ENCODE data around the gene C22orf39. TPM values are rescaled to one million over a fixed set of nuclear protein-coding genes. Genes with fewer than 3 reads are reported as not detected.
"Not testable (repeated sequence)": the region's sequence is repeated elsewhere in the genome, so short reads cannot be mapped to it uniquely, and the experiment has no call there.

The C22orf39 gene
- polyA plus RNA-seq, 4 donors: 42.0 to 47.7 (median 45.6) TPM

DNA sequence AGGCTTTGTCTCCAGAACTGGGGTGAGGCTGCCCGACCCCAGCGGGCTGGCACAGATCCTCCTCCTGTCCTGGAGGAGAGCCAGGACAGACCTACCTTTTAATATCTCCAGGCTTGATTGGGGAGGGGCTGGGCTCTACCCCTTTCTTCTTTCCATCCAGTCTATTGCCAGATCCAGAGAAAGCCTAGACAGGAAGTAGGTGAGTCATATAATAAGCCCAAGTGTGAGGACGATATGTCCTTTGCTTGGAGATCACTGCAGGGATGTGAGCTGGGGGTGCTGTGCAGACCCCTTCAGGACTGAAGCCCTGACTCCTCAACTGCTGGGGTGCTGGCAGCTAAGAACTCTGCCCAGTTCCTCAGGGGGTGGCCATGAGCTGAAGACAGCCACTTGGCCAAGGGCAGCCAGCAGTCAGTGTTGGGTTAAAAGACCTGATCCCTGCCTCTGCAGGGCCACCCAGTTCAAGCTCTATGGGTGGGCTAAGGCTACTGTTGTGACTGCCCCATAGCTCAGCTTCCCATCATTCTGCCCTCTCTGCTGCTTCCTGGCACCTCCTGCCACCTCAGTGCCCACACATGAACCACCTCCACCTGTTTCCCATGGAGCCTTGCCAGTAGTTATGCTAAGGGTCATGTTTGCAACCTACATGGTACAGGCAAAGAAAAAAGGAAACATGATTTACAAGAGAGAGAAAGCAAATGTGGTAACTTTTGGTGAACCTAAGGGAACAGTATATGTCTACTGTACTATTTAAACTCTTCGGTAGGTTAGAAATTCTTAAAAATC lies 8.3 kb upstream of the C22orf39 start:
- DNase-seq (ENCODE audit: low read depth in 4 of 4, low spot score in 2 of 4): no peak

DNA sequence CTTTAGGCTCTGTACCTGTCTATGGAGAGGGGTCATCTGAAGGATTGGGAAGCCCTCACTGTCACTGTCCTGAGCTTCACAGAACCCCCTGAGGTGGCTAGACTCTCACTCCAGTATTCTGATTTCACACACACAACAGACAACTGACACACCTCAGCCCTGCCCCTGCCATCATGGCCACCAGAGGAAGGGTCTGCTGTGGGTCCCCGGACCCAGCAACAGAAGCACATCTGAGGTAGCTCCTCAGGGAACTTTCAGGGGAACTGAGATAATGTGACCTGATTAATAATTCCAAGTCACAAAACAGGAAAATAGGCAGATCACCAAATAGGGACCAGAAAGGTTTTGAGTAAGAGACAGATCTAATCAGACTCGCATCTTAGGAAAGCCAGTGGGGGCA lies 7.5 kb upstream of the C22orf39 start:
- DNase-seq (ENCODE audit: low read depth in 4 of 4, low spot score in 2 of 4): no peak

DNA sequence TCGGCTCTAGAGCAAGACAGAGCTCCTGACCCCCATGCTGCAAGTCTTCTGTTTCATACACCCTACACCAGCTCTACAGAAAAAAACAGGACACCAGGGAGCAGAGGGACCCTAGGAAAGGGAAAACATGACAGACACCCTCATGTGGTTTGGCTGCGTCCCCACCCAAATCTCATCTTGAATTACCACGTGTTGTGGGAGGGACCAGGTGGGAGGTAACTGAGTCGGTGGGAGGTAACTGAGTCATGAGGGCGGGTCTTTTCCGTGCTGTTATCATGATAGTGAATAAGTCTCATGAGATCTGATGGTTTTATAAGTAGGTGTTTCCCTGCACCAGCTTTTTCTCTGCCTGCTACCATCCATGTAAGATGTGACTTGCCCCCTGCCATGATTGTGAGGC lies 6.6 kb upstream of the C22orf39 start:
- DNase-seq (ENCODE audit: low read depth in 4 of 4, low spot score in 2 of 4): no peak

DNA sequence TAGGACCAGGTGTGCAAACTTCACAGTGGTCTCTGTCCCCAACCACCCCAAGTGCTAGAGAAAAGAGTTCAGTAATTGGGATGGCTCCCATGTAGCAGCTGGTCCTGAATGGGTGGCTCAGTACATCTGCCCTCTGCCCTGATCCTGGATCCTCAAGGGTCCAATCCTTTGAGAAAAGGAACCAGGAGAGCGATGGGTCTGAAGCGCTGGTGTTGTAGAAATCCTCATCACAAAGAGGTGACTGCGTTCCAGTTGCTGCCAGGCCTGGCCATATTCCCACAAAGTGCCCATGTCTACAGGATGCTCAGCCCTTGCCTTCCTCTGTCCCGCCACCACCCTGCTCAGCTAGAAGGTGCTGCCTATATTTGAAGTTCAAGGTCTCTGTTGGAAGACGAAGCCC lies 6.2 kb upstream of the C22orf39 start:
- DNase-seq (ENCODE audit: low read depth in 4 of 4, low spot score in 2 of 4): no peak

DNA sequence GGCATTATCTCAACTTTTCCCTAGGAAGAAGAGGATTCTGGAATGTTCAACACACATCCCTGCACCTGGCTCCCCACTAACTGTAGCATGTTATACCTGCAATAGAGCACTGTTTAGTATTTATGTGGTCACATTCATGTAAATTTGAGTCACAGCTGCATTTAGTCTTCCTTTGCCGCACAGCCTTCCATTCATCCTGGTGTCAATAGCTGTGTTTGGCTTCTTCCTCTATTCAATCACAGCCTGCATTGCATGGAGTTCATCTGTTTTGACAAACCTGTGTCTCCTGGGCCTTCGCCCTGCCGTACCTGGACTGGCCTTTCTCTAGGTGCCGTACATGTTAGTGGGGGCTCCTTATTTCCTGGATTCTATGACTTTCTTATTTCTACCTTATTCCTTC lies 4.1 kb upstream of the C22orf39 start:
- no peak for DNase-seq (ENCODE audit: low read depth in 4 of 4, low spot score in 2 of 4)

DNA sequence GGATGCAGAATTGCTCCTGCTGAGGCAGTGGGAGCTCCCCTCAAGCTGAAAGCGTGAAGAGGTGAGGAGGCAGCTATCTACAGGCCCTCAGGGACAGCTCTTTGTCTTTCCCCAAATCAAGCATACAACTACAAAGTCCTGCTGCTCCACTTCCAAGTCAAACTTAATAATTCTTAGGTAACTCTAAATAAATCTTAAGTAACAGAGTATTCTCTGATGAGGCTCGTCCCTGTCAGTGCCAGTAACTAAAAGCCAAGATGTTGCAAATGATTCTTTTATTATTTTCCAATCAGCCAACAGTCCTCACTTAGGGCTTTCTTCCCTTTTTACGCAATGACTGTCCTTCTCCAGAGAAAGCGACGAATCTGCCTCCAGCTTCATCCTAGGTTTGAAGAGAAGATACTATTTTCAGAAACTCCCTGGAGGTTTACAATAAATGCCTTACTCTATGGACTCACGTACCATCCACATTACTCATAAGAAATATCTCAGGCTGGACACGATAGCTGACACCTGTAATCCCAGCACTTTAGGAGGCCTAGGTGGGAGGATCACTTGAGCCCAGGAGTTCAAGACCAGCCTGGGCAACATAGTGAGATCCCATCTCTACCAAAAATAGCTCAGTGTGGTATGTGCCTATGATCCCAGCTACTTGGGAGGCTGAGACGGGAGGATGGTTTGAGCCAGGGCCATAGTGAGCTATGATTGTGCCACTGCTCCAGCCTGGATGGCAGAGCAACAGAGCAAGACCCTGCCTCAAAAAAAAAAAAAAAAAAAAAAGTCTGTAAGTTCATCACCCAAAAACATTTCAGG lies 3.1 kb upstream of the C22orf39 start:
- DNase-seq (ENCODE audit: low read depth in 4 of 4, low spot score in 2 of 4): no peak

DNA sequence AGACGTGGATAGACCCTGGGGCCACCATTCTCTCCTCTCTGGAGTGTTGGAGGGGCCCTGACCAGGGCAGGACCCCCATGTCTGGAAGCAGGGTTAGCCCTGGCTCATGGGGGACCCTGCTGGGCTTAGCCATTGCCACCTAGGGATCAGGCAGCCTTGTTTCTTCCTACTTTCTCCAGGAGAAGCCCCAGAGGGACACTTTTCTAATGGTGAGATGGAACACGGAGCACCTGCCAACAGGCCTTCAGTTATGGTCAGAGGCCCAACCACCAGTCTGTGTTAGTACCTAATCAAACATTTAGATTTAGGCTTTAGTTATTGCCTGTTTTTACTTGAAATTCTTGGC lies 1.9 kb upstream of the C22orf39 start:
- DNase-seq (ENCODE audit: low read depth in 4 of 4, low spot score in 2 of 4): no peak

DNA sequence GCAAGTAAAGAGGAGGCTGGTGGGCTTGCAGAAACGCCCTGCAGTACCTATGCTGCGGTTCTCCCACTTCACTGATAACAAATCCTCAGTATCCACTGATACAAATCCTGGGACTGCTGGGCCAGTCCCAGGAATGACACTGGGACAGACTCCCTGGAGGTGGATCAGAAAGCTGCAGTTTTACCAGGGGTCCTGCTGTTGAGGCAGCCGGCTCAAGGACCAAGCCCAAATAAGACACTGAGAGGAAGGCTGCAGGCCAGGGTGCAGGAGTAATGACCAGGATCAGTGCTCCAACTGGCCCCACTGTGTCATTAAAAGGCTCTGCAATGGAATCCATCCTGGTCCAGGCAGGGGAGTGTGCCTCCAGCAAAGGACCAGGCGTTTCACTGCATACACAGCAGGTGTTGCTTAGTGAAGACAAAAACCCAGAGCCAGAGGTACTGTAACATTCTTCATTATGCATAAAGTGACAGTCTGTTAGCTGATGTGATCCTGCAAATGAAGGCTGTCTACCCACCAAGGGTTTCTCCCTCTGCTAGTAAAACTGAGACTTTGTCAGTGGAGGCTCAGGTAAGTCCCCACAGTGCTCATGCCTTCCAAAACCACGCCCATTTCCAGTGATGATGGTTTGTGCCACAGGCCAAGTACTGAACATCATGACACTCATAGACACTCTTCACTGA lies 1.4 kb upstream of the C22orf39 start:
- DNase-seq (ENCODE audit: low read depth in 4 of 4, low spot score in 2 of 4): no peak

DNA sequence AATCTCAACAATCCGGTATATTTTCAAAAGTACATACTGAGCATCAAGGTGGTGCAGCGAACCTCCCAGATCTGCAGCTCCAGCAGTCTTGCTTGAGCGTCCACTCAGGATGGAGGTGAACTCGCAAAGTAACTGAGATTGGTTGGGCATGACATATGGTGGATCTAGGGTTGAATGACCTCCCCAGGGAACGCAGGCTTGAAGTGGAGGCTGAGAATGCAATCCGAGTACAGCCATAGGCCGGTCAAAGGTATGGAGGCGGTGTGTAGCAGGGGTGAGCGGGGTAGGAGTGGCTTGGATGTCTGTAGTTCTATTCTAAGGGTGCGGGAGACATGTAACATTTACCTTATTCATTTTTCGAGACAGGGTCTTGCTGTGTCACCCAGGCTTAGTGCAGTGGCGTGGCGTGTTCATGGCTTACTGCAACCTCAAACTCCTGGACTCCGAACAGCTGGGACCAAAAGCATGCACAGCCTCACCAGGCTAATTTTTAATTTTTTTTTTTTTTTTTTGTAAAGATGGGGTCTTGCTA lies 631 bp upstream of the C22orf39 start:
- DNase-seq (ENCODE audit: low read depth in 4 of 4, low spot score in 2 of 4): peak in 1 of 4 donors; percentile 31

DNA sequence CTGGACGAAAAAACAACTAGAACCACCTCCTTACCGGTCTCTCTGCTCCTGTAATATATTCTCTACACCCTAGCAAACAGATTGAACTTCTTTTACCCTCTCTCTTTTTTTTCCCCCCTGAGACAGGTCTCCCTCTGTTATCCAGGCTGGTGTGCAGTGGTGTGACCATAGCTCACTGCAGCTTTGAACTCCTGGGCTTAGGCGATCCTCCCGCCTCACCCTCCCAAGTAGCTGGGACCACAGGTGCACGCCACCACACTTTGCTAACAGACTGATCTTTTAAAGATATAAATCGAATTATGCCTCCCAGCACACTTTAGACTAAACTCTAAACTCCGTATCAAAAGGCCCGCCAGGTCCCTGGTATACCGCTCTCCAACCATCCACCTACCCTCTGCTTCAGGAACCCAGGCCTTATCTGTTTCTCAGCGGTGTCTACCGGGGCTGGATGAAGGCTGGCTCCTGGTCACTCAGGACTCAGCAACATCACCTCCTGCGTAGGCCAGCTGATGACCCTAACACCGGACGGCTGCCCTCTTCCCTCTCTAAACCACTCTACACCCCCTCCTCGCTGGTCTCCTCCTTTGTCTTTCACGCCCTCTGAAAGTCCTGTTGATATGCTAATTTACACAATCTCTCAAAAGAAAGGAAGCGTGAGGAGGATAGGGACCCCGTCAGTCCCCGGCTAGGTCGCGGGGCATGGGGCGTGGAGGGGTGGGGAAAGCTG lies 745 bp downstream of the C22orf39 start:
- DNase-seq (ENCODE audit: low read depth in 4 of 4, low spot score in 2 of 4): no peak

DNA sequence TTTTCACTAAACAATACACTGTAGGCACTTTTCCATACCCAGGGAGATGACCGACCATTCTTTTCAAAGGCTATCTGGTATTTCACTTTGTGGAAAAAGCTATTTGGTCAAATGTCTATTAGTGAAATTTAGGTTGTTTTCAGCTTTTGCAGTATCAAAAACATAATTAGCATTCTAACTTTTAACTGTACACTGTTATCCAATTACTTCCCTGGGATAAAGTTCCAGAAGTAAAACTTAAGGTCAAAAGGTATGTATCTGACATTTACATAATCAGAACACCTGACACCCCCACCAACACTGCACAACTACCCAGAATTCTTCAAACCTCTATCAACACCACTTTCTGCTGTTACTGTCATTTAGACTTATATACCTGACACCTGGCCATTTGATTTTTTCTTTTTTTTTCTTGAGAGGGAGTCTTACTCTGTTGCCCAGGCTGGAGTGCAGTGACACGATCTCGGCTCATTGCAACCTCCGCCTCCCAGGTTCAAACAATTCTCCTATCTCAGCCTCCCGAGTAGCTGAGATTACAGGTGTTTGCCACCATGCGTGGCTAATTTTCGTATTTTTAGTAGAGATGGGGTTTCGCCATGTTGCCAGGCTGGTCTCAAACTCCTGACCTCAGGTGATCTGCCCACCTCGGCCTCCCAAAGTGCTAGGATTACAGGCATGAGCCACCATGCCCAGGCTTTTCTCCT lies 2.1 kb downstream of the C22orf39 start:
- DNase-seq (ENCODE audit: low read depth in 4 of 4, low spot score in 2 of 4): not testable (repeated sequence)

DNA sequence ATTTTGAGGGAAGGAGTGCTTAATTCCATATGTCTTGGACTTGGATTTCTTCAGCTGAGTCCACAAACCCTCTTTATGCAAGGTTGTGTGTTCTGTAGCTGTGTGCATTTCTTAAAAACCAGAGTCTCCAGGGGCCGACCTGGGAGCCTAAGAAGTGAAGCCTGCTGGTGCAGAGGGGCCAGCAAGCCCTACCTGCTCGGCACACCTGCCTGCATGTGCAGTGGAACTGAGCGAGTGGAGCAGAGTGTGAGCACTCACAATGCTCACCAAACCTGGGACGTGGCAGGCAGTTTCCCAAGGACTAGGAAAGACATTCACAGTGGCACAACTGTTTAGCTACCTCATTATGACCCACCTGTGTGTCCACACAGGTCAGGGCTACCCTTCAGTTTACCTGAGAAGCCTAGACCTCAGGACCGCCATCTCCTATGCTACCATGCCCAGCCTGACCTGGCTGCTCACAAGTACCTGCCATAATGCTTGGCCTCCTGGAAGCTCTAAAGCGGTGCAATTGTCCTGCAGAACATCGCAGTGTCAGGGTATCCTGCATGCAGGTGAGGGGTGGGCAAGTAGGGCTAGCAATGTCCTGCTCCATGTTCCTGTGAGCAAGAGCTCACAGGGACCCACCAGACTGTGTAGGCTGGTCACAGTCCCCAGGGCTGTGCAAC lies 3.8 kb downstream of the C22orf39 start:
- no peak for DNase-seq (ENCODE audit: low read depth in 4 of 4, low spot score in 2 of 4)

DNA sequence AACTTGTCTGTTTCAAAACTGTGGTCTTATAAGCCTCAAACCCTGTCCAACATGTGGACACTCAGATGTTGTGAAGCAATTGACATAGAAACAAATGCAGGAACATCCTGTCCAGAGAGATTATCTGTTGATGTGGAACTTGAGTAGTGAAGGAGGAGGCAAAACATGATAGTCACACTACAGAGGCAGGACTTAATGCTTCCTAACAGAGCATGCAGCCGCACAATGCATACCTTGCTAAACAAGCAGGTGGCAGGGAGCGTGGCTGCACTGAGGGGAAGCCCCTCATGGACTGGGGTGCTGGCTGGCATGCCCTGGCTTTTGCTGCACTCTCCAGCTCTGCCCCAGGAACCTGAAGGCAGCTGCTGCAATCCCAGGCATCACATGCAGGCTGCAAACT lies 5.3 kb downstream of the C22orf39 start:
- no peak for DNase-seq (ENCODE audit: low read depth in 4 of 4, low spot score in 2 of 4)

DNA sequence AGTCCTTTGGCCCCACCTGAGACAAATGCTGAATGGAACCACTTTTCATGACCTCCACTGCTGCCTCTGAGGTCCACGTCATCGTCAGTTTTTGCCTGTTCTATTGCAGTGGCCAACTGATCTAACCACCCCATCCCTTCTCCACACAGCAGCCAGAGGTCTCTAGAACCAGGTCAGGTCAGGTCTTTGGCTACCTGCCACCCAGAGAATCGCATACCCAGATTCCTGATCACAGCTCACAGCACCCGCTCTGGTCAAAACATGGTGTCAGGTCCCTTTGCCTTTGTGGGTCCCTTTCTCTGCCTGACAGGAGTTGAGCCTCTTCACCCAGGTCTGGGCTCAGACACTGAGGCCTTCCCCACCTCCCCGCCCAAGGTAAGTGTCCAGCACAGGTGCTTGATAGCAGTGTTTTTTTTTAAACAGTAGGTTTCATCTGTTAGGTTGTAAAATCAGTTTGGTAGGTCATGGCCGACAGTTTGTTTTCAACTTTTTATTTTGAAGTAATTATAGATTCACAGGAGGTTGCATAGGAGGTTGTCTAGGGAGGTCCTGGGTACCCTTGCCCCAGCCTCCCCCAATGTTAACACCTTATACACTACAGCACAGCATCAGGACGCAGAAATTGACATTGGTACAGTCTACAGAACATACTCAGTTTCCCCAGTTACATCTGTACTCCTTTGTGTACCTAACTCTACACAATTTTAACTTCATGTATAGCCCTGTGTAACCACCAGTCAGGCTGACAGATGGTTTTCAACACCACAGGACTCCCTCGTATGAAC lies 6.9 kb downstream of the C22orf39 start:
- DNase-seq (ENCODE audit: low read depth in 4 of 4, low spot score in 2 of 4): no peak

DNA sequence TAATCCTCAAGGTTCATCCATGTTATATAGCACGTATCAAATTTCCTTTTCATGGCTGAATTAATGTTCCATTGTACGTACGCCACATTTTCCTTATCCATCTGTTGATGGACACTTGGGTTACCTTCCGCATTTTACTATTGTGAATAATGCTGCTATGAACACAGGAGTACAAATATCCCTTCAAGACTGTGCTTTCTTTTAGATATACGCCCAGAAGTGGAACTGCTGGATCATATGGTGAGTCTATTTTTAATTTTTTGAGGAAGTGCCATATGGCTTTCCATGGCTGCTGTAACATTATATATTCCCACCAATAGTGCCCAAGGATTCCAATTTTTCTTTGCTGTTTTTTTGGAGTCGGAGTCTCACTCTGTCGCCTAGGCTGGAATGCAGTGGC lies 9.2 kb downstream of the C22orf39 start:
- DNase-seq (ENCODE audit: low read depth in 4 of 4, low spot score in 2 of 4): no peak

DNA sequence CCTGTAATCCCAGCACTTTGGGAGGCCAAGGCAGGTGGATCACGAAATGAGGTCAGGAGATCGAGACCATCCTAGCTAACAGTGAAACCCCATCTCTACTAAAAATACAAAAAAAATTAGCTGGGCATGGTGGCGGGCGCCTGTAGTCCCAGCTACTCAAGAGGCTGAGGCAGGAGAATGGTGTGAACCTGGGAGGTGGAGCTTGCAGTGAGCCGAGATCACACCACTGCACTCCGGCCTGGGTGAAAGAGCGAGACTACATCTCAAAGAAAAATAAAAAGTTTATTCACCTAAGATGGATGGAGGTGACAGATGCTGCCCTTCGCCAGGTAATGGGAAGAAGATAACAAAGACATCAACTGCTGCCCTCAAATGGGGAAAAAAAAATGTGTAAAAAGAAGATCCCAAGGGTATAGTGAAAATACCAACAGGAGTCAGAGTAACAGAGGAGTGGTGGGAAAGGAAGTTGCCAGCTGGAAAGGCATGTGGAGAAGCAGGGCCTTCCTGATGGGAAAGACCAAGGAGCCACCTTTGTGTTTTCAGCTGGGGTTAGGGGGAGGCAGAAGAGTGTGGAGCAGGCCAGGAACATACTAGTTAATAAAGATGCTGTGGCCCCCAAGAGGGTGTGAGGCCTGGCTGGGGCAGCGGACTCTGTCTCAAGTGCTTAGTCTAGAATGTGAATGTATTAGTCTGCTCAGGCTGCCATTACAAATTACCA lies 10.9 kb downstream of the C22orf39 start:
- DNase-seq (ENCODE audit: low read depth in 4 of 4, low spot score in 2 of 4): not testable (repeated sequence)

DNA sequence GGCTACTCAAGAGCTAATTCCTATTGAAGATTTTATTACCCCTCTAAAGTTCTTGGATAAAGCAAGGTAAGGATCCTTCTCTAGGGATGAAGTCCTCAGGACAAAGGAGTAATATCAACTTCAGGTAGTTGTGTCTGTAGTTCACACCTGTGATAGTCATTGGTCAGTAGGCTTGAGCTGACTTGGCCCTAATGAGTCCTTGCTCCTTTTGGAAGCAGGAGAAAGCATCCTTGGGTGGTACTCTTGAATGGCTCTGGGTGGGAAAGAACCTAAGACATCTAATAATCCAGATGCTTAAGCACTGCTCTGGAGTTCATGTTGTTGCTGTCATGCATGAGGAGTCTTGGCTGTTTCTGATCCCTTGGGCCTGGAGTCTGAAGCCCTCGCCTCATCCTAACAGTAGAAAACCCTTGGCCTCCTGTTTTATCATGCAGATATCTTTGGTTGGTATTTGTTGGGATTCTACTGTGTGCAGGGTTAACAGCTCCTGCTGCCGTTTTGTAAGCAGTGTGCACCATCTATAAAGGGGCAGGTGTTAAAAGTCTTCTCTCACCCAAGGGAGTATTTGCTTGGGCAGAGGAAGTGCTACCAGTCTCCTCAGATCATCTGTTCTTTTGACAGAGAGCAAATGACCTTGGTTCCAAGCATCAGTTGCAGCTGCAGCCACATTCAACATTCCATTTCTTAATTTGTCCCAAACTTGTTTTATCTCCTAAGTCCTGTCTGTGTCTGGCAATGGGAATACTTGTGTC lies 12.5 kb downstream of the C22orf39 start:
- DNase-seq (ENCODE audit: low read depth in 4 of 4, low spot score in 2 of 4): no peak
